Heart right ventricle (tissue), 16 donors: ENCODE measurements around the gene FKBP2. TPM values are rescaled to one million over a fixed set of nuclear protein-coding genes. Genes with fewer than 3 reads are reported as not detected.

Experiments
- ATAC-seq, 8 donors: fragments of 200-7000 bp; cut with Tn5 transposase; one replicate each; pipeline ENCODE4 v1.9.1; 2020; ENCODE audit warnings: mild to moderate bottlenecking in 8 of 8, moderate library complexity in 8 of 8, moderate number of reproducible peaks in 1 of 8
- DNase-seq, 2 donors: peaks; one replicate each; pipeline ENCODE4 v3.0.0-alpha.2; 2020
- H3K27ac ChIP-seq, 10 donors: fragments of 200-600 bp; sonication (generic) in 2 of 10; one replicate each; pipeline versions ENCODE4 v1.5.0 to v1.8.0; 2020 to 2022; ENCODE audit warnings: mild to moderate bottlenecking in 3 of 10
- H3K27me3 ChIP-seq, 7 donors: fragments of 200-600 bp; one replicate each; pipeline ENCODE4 v1.8.0; 2021 to 2022; ENCODE audit warnings: mild to moderate bottlenecking in 2 of 7
- H3K36me3 ChIP-seq, 9 donors: fragments of 200-600 bp; sonication (generic) in 1 of 9; one replicate each; pipeline versions ENCODE4 v1.5.0 to v1.8.0; 2020 to 2022; ENCODE audit warnings: mild to moderate bottlenecking in 2 of 9
- H3K4me1 ChIP-seq, 9 donors: fragments of 200-600 bp; sonication (generic) in 1 of 9; one replicate each; pipeline versions ENCODE4 v1.5.0 to v1.8.0; 2020 to 2022; ENCODE audit warnings: mild to moderate bottlenecking in 4 of 9
- H3K4me3 ChIP-seq, 10 donors: fragments of 200-600 bp; sonication (generic) in 2 of 10; one replicate each; pipeline versions ENCODE4 v1.5.0 to v1.8.0; 2020 to 2022; ENCODE audit warnings: mild to moderate bottlenecking in 7 of 10, moderate library complexity in 2 of 10
- H3K9me3 ChIP-seq, 11 donors: fragments of 200-600 bp in 10 of 11; sonication (generic) in 2 of 11; one replicate each; pipeline versions ENCODE4 v1.5.0 to v1.8.0; 2013 to 2022; ENCODE audit warnings: mild to moderate bottlenecking in 2 of 11, control low read depth in 1 of 11, moderate library complexity in 1 of 11
- CTCF ChIP-seq, 9 donors: fragments of 200-600 bp; sonication (generic) in 2 of 9; IDR thresholded peaks; one replicate each; pipeline versions ENCODE4 v1.5.0 to v1.8.0; 2021 to 2022; ENCODE audit warnings: antibody characterized with exemption in 9 of 9, mild to moderate bottlenecking in 5 of 9, moderate library complexity in 1 of 9
- WGBS, 2 donors: extraction: QIAGEN DNeasy Blood & Tissue Kit; methylation state at CpG; one replicate each; pipeline ENCODE4 v1.1.7; 2013; ENCODE audit warnings: inconsistent platforms in 1 of 2; 5-methylcytosine and 5-hydroxymethylcytosine counted together
- intact Hi-C, 10 donors: fragments of 100-400 bp; cut with DNase I; formaldehyde crosslinking; loops; one replicate each; pipeline versions ENCODE4 v1.11.1 to v1.14.2; 2022
- polyA plus RNA-seq, 2 donors: library from polyadenylated mRNA; stranded (reverse); fragments of 200-250 nt; gene quantifications; one replicate each; pipeline ENCODE4 v1.2.3, GENCODE V29; 2013
- total RNA-seq, 10 donors: library from RNA; stranded (reverse); fragmentation: NEBNext Ultra II Directional in 3 of 10; extraction: Animal tissue kit (Norgen Biotek cat#: 25700) in 3 of 10; gene quantifications; one replicate each; pipeline versions ENCODE4 v1.2.1 to v1.2.4, GENCODE V29; 2021 to 2023
- donor health status: Arrhythmogenic right ventricular cardiomyopathy.
- donor health status: ischemic (EF 13 %, LVEDD 7.1; RV severe dilation, severe dysfunction).
- donor health status: healthy with polysubstance abuse.
- donor health status: DM: no; HTN: yes; CAD: no.
- donor health status: DM: no; HTN: no; CAD: no.
- donor health status: ischemic (EF 25% LVEDD 6.9; RV normal size, moderate dysfunction).
- donor health status: ischemic (EF 25% LVEDD 5.7; RV mildly dilated, moderate dysfunction).
- donor health status: healthy.
- donor health status: DM: yes; HTN: yes; CAD: no.
- donor health status: Ischemic cardiomyopathy.
- donor health status: ischemic (EF 35%, LVEDD 5.7; RV mildly dilated, moderate dysfunction).
- donor health status: nonischemic (EF 11% LVEDD 7.7; RV severe dilation, severe dysfunction).
- donor health status: DM: yes; HTN: yes; CAD: no.
- donor health status: PGD.
- donor health status: ischemic (EF 29% LVEDD 5.4; RV normal size, mild dysfunction).
- donor health status: nonischemic (EF 23%, LVEDD 6.1; RV moderate dilation, normal function).

FKBP2 gene
- total and polyA plus RNA-seq, 12 donors = 40.2 to 404 (median 49.4) TPM

DNA sequence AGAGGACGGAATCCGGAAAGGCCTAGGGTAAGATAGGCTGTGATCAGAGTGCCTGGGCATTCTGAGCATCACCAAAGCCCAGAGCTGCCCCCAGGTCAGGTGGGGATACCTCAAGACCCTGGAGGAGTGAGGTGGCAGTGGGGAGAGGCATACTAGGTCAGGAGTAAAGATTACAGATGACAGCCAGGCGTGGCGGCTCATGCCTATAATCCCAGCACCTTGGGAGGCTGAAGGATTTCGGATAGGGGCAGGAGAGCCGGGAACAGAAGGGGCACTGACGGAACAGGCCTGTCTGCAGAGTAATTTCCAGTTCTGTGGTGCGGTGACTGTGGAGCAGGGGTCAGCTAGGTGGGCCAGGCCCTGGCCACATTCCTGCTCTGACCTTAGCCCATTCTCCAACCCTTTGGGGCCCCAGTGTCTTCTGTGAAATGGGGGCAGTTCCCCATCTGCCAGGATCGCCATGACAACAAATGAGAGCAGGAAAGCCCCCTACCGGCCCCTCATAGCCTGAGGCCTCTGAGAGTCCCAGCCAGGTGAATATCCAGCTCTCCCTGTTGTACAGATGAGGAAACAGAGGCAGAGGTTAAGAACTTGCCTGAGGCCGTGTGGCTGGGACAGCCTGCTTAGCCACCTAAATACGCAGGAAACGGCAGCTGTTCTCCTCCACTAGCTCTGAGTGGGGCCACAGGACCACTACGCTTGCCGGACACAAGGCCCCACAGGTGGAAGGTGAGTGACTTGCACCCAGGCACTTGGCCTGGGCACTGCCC, 34.3 kb downstream of the FKBP2 start:
- Histone ChIP-seq H3K4me1 (peaks cover 0 to 28% (median 15%) of the 10 kb centered on the region in 9 donors), H3K27ac (no peak overlapping the region), H3K27me3 (no peaks in the 10 kb centered on the region), H3K36me3 (peaks cover 0 to 47% (median 4%) of the 10 kb centered on the region in 9 donors), H3K9me3 (no peaks in the 10 kb centered on the region), H3K4me3 (no peak overlapping the region)
- intact Hi-C loops = no loop called here
- DNase-seq (no peak), ATAC-seq (no peak)
- WGBS, 2 donors = 93 to 94% methylated on average over 15 of the region's 15 CpGs
- no peak for TF ChIP-seq CTCF (IDR thresholded peaks at IDR 0.05)

DNA sequence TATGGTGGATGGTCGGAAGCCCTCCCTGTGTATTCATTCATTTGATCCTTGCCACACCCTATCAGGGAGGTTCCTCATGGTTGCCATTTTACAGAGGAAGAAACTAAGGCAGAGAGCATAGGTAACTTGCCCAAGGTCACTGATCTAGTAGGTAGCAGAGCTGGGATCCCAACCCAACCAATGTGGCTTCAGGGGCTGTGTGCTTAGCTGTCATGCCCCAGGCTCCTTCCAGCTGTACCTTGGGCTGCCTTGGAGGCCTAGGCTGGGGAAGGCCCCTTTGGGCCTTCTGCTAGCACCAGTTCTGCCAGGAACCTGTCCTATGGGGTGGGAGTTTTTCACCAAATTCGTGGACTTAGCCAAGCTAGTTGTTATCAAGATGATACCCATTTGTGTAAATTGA, 34.9 kb downstream of the FKBP2 start:
- TF ChIP-seq CTCF (IDR thresholded peaks at IDR 0.05) = no peak
- Histone ChIP-seq H3K36me3 (peaks cover 0 to 50% (median 4%) of the 10 kb centered on the region in 9 donors), H3K4me1 (peaks cover 0 to 29% (median 15%) of the 10 kb centered on the region in 9 donors), H3K27ac (no peak overlapping the region), H3K27me3 (no peaks in the 10 kb centered on the region), H3K4me3 (no peak overlapping the region), H3K9me3 (no peaks in the 10 kb centered on the region)
- ATAC-seq = no peak
- intact Hi-C loops = no loop called here
- 85 to 90% methylated on average over 2 of the region's 2 CpGs for WGBS, 2 donors
- DNase-seq = no peak

- ATAC-seq (no peak), DNase-seq (no peak)
- H3K9me3 ChIP-seq = no peaks in the 10 kb centered on the region
- no peaks in the 10 kb centered on the region for H3K27me3 ChIP-seq
- H3K4me3 ChIP-seq = no peak overlapping the region
- no peak for TF ChIP-seq CTCF (IDR thresholded peaks at IDR 0.05)
- peaks cover 0 to 60% (median 4%) of the 10 kb centered on the region in 9 donors for H3K36me3 ChIP-seq
- intact Hi-C loops = no loop called here
- H3K4me1 ChIP-seq = peaks cover 0 to 34% (median 13%) of the 10 kb centered on the region in 9 donors
- WGBS, 2 donors = 82 to 85% methylated on average over 17 of the region's 17 CpGs
- no peak overlapping the region for H3K27ac ChIP-seq
Measured at GRCh38 chr11:64276653-64277431, 35.9 kb downstream of the FKBP2 start.

DNA sequence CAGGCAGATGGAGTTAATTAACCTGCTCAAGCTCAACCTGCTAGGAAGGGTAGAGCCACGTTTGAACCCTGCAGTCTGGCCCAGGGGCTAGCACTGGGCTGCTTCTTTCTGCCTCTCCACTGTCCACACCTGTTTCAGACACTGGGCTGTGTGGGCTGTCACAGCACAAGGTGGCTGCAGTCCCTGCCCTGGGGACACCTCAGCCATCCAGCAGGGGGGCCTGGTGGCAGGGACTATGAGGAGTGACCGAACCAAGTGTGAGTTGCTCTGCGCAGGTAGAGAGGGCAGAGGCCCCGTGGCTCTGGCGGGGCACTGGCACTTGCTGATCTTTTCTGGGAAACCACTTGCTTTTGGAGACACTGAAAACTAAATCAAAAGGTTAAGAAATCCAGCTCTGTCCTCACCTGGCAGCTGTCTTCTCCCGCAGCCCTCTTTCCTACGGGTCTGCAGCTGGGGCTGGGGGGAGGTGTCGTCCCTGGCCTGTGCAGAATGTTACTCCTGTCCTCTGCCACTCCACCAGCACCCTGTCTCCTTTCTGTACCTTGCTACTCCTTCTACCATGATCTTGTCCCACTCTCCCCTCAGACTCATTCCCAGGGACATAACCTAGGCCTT, 37.8 kb downstream of the FKBP2 start:
- DNase-seq (no peak), ATAC-seq (no peak)
- Histone ChIP-seq H3K4me3 (no peak overlapping the region), H3K9me3 (no peaks in the 10 kb centered on the region), H3K36me3 (peaks cover 0 to 78% (median 4%) of the 10 kb centered on the region in 9 donors), H3K4me1 (peaks cover under 1 to 36% (median 15%) of the 10 kb centered on the region in 9 donors), H3K27me3 (no peaks in the 10 kb centered on the region), H3K27ac (no peak overlapping the region)
- no peak for TF ChIP-seq CTCF (IDR thresholded peaks at IDR 0.05)
- intact Hi-C loops = no loop called here
- WGBS, 2 donors = 85 to 89% methylated on average over 8 of the region's 8 CpGs
